SK-N-SH treated with all-trans-retinoic acid at 6 μM for 48 hours (cell line): ENCODE data around the gene APOA4.

ENCODE experiments used
- ATAC-seq: fragments of 200-7000 bp; cut with Tn5 transposase; 3 replicates; pipeline ENCODE4 v1.9.1; 2020; ENCODE audit warnings: mild to moderate bottlenecking, moderate library complexity
- ARNTL ChIP-seq: fragments of 450-650 bp; formaldehyde crosslinking; IDR thresholded peaks from 2 replicates; pipeline ENCODE4 v1.5.0; 2020; ENCODE audit warnings: low read depth, mild to moderate bottlenecking, moderate library complexity, borderline replicate concordance
- CSDC2 ChIP-seq: fragments of 250-450 bp; sonication (Bioruptor Pico); IDR thresholded peaks from 2 replicates; pipeline ENCODE4 v1.5.0; 2020; ENCODE audit warnings: mild to moderate bottlenecking, moderate library complexity
- ESRRG ChIP-seq: fragments of 250-450 bp; sonication (Bioruptor Pico); IDR thresholded peaks from 2 replicates; pipeline ENCODE4 v1.6.1; 2021; ENCODE audit warnings: mild to moderate bottlenecking
- GLIS3 ChIP-seq: fragments of 250-450 bp; sonication (Bioruptor Pico); IDR thresholded peaks from 2 replicates; pipeline ENCODE4 v1.5.0; 2020; ENCODE audit warnings: mild to moderate bottlenecking, moderate library complexity
- ISL1 ChIP-seq: fragments of 250-450 bp; sonication (Bioruptor Pico); IDR thresholded peaks from 2 replicates; pipeline ENCODE4 v2.1.2; 2022; ENCODE audit warnings: mild to moderate bottlenecking, moderate library complexity
- OSR1 ChIP-seq: fragments of 250-450 bp; sonication (Bioruptor Pico); IDR thresholded peaks from 2 replicates; pipeline ENCODE4 v1.8.0; 2022; ENCODE audit warnings: moderate library complexity, mild to moderate bottlenecking, inconsistent platforms
- PPARA ChIP-seq: fragments of 250-450 bp; sonication (Bioruptor Pico); IDR thresholded peaks from 2 replicates; pipeline ENCODE4 v1.5.0; 2020; ENCODE audit warnings: mild to moderate bottlenecking, borderline replicate concordance
- RARB ChIP-seq: fragments of 250-450 bp; sonication (Bioruptor Pico); IDR thresholded peaks from 2 replicates; pipeline ENCODE4 v1.8.0; 2021; ENCODE audit warnings: mild to moderate bottlenecking, moderate library complexity
- SNAI2 ChIP-seq: fragments of 250-450 bp; sonication (Bioruptor Pico); IDR thresholded peaks from 2 replicates; pipeline ENCODE4 v1.5.0; 2020; ENCODE audit warnings: mild to moderate bottlenecking, moderate library complexity
- TCF4 ChIP-seq: fragments of 250-450 bp; sonication (Bioruptor Pico); IDR thresholded peaks from 2 replicates; pipeline ENCODE4 v1.8.0; 2021; ENCODE audit warnings: mild to moderate bottlenecking, moderate library complexity, borderline replicate concordance
- TOX ChIP-seq: fragments of 250-450 bp; sonication (Bioruptor Pico); IDR thresholded peaks from 2 replicates; pipeline ENCODE4 v1.8.0; 2021; ENCODE audit warnings: mild to moderate bottlenecking, moderate library complexity, borderline replicate concordance
- ZC3H10 ChIP-seq: fragments of 250-450 bp; sonication (Bioruptor Pico); IDR thresholded peaks from 2 replicates; pipeline ENCODE4 v1.5.1; 2021; ENCODE audit warnings: mild to moderate bottlenecking, moderate library complexity
- ZFP3 ChIP-seq: fragments of 250-450 bp; sonication (Bioruptor Pico); IDR thresholded peaks from 2 replicates; pipeline ENCODE4 v1.5.0; 2020; ENCODE audit warnings: mild to moderate bottlenecking, moderate library complexity
- ZFP30 ChIP-seq: fragments of 450-650 bp; formaldehyde crosslinking; IDR thresholded peaks from 2 replicates; pipeline ENCODE4 v1.5.0; 2022; ENCODE audit warnings: mild to moderate bottlenecking, moderate library complexity
- ZNF565 ChIP-seq: fragments of 450-650 bp; formaldehyde crosslinking; conservative IDR thresholded peaks from 2 replicates; pipeline ENCODE4 v1.5.0; 2020; ENCODE audit warnings: low read depth, mild to moderate bottlenecking, moderate library complexity
- ZNF70 ChIP-seq: fragments of 450-650 bp; formaldehyde crosslinking; IDR thresholded peaks from 2 replicates; pipeline ENCODE4 v1.5.0; 2020; ENCODE audit warnings: mild to moderate bottlenecking, moderate library complexity
- ZNF8 ChIP-seq: fragments of 450-650 bp; formaldehyde crosslinking; IDR thresholded peaks from 2 replicates; pipeline ENCODE4 v1.5.0; 2020; ENCODE audit warnings: mild to moderate bottlenecking, moderate library complexity
- TF ChIP-seq, protein P1 (sequence below): fragments of 250-450 bp; sonication (Bioruptor Pico); IDR thresholded peaks from 2 replicates; pipeline ENCODE4 v1.8.0; 2020; ENCODE audit warnings: mild to moderate bottlenecking, moderate library complexity, borderline replicate concordance
- TF ChIP-seq, protein P2 (sequence below): fragments of 250-450 bp; sonication (Bioruptor Pico); IDR thresholded peaks from 2 replicates; pipeline ENCODE4 v1.5.1; 2020; ENCODE audit warnings: low read depth, mild to moderate bottlenecking, moderate library complexity
- TF ChIP-seq, protein P3 (sequence below): fragments of 250-450 bp; sonication (Bioruptor Pico); IDR thresholded peaks from 2 replicates; pipeline ENCODE4 v1.5.1; 2021; ENCODE audit warnings: mild to moderate bottlenecking, moderate library complexity
- TF ChIP-seq, protein P4 (sequence below): fragments of 250-450 bp; sonication (Bioruptor Pico); IDR thresholded peaks from 2 replicates; pipeline ENCODE4 v1.8.0; 2021; ENCODE audit warnings: low read depth, mild to moderate bottlenecking, moderate library complexity, borderline replicate concordance
- TF ChIP-seq, protein P5 (sequence below): fragments of 250-450 bp; sonication (Bioruptor Pico); IDR thresholded peaks from 2 replicates; pipeline ENCODE4 v1.5.0; 2020; ENCODE audit warnings: mild to moderate bottlenecking, moderate library complexity

The APOA4 gene

DNA sequence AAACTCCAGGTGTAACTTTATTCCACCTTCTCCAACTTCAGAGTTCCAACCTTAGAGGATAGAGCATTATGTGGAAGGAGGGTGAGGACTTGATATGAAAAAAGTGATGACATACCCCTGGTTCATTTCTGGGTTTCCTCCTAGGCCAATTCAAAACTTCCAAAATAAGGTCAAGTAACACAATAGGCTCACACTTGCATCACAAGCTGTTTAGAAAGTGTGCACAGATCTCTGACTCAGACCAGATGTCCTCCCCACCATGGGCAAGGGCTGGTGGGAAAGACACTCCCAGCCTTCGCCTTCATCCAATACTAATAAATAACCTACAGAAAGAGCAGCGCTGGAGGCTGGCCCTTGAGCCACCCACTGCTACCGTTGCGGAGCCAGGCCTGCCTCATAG is 44.5 kb downstream of the APOA4 start:
- TF ChIP-seq, protein P1, sequence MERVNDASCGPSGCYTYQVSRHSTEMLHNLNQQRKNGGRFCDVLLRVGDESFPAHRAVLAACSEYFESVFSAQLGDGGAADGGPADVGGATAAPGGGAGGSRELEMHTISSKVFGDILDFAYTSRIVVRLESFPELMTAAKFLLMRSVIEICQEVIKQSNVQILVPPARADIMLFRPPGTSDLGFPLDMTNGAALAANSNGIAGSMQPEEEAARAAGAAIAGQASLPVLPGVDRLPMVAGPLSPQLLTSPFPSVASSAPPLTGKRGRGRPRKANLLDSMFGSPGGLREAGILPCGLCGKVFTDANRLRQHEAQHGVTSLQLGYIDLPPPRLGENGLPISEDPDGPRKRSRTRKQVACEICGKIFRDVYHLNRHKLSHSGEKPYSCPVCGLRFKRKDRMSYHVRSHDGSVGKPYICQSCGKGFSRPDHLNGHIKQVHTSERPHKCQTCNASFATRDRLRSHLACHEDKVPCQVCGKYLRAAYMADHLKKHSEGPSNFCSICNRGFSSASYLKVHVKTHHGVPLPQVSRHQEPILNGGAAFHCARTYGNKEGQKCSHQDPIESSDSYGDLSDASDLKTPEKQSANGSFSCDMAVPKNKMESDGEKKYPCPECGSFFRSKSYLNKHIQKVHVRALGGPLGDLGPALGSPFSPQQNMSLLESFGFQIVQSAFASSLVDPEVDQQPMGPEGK (CRISPR knock-in tag) = no peak
- no peak for TF ChIP-seq OSR1
- TF ChIP-seq ZNF565 (CRISPR knock-in tag) = no peak
- TF ChIP-seq ZNF70 (CRISPR knock-in tag) = no peak
- no peak for ATAC-seq

DNA sequence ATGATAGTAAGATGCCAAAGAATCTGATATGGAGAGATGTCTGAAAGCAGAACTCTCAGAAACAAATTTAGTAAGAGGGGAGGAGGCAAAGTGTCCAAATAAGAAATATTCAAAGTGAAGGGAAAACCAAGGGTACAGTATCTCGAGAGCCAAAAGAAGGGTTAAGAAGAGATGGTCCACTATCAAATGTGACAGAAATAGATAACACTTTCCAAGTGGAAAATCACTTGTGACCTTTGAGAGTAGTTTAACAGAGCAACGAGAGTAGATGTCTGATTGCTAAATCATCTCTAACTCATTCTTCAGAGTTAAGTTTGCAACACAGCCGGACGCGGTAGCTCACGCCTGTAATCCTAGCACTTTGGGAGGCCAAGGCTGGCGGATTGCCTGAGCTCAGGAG is 46.0 kb downstream of the APOA4 start:
- ATAC-seq = no peak
- TF ChIP-seq CSDC2 (CRISPR knock-in tag) (no peak), ARNTL (no peak), ZNF565 (CRISPR knock-in tag) (no peak), SNAI2 (no peak), ISL1 (CRISPR knock-in tag) (no peak), TCF4 (no peak), ESRRG (CRISPR knock-in tag) (no peak), TOX (CRISPR knock-in tag) (no peak), PPARA (CRISPR knock-in tag) (no peak), OSR1 (no peak), ZNF8 (CRISPR knock-in tag) (no peak), ZFP3 (CRISPR knock-in tag) (no peak), ZC3H10 (CRISPR knock-in tag) (no peak), ZNF70 (CRISPR knock-in tag) (no peak), RARB (CRISPR knock-in tag) (no peak)
- TF ChIP-seq, protein P2, sequence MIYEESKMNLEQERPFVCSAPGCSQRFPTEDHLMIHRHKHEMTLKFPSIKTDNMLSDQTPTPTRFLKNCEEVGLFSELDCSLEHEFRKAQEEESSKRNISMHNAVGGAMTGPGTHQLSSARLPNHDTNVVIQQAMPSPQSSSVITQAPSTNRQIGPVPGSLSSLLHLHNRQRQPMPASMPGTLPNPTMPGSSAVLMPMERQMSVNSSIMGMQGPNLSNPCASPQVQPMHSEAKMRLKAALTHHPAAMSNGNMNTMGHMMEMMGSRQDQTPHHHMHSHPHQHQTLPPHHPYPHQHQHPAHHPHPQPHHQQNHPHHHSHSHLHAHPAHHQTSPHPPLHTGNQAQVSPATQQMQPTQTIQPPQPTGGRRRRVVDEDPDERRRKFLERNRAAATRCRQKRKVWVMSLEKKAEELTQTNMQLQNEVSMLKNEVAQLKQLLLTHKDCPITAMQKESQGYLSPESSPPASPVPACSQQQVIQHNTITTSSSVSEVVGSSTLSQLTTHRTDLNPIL (CRISPR knock-in tag) = no peak
- TF ChIP-seq, protein P3, sequence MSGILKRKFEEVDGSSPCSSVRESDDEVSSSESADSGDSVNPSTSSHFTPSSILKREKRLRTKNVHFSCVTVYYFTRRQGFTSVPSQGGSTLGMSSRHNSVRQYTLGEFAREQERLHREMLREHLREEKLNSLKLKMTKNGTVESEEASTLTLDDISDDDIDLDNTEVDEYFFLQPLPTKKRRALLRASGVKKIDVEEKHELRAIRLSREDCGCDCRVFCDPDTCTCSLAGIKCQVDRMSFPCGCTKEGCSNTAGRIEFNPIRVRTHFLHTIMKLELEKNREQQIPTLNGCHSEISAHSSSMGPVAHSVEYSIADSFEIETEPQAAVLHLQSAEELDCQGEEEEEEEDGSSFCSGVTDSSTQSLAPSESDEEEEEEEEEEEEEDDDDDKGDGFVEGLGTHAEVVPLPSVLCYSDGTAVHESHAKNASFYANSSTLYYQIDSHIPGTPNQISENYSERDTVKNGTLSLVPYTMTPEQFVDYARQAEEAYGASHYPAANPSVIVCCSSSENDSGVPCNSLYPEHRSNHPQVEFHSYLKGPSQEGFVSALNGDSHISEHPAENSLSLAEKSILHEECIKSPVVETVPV = no peak
- TF ChIP-seq, protein P4, sequence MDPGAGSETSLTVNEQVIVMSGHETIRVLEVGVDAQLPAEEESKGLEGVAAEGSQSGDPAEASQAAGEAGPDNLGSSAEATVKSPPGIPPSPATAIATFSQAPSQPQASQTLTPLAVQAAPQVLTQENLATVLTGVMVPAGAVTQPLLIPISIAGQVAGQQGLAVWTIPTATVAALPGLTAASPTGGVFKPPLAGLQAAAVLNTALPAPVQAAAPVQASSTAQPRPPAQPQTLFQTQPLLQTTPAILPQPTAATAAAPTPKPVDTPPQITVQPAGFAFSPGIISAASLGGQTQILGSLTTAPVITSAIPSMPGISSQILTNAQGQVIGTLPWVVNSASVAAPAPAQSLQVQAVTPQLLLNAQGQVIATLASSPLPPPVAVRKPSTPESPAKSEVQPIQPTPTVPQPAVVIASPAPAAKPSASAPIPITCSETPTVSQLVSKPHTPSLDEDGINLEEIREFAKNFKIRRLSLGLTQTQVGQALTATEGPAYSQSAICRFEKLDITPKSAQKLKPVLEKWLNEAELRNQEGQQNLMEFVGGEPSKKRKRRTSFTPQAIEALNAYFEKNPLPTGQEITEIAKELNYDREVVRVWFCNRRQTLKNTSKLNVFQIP (CRISPR knock-in tag) = no peak
- TF ChIP-seq, protein P5, sequence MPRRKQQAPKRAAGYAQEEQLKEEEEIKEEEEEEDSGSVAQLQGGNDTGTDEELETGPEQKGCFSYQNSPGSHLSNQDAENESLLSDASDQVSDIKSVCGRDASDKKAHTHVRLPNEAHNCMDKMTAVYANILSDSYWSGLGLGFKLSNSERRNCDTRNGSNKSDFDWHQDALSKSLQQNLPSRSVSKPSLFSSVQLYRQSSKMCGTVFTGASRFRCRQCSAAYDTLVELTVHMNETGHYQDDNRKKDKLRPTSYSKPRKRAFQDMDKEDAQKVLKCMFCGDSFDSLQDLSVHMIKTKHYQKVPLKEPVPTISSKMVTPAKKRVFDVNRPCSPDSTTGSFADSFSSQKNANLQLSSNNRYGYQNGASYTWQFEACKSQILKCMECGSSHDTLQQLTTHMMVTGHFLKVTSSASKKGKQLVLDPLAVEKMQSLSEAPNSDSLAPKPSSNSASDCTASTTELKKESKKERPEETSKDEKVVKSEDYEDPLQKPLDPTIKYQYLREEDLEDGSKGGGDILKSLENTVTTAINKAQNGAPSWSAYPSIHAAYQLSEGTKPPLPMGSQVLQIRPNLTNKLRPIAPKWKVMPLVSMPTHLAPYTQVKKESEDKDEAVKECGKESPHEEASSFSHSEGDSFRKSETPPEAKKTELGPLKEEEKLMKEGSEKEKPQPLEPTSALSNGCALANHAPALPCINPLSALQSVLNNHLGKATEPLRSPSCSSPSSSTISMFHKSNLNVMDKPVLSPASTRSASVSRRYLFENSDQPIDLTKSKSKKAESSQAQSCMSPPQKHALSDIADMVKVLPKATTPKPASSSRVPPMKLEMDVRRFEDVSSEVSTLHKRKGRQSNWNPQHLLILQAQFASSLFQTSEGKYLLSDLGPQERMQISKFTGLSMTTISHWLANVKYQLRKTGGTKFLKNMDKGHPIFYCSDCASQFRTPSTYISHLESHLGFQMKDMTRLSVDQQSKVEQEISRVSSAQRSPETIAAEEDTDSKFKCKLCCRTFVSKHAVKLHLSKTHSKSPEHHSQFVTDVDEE (CRISPR knock-in tag) = no peak

DNA sequence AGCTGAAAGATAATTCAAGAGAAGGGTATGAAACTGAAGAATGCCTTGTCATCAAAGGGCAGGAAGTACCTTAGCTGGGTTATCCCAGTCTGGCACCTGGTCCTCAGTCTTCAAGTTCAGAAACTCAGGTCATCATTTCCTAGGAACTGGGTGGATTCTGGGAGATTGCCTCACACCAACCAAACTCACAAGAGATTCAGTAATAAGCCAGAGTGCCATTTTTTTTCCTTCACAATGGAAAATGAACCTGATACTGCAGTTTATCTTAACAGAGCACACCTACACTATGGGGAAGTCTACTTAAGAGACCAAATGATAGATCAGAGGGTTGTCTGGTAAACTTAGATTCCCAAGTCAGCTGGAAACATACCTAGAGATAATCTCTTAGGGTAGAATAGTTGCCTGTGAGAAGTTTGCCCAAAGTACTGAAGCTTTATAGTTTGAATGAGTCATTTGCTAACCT is 46.6 kb downstream of the APOA4 start:
- TF ChIP-seq ARNTL (no peak), CSDC2 (CRISPR knock-in tag) (no peak), GLIS3 (CRISPR knock-in tag) (no peak), ZNF8 (CRISPR knock-in tag) (no peak), OSR1 (no peak), ZC3H10 (CRISPR knock-in tag) (no peak), SNAI2 (no peak), TOX (CRISPR knock-in tag) (no peak), ZNF565 (CRISPR knock-in tag) (no peak), RARB (CRISPR knock-in tag) (no peak), TCF4 (no peak), ZFP30 (CRISPR knock-in tag) (no peak), ZNF70 (CRISPR knock-in tag) (no peak)
- TF ChIP-seq, protein P5 (CRISPR knock-in tag) = no peak
- TF ChIP-seq, protein P4 (CRISPR knock-in tag) = no peak
- TF ChIP-seq, protein P3 = no peak

More for the DNA sequence above, 46.6 kb downstream of the APOA4 start:
- no peak for ATAC-seq
